Activated T-cell treated with anti-CD3 and anti-CD28 coated beads for 1 hour (primary cell): ENCODE results near the gene MPIG6B.

Experiments
- DNase-seq: peaks from one replicate; pipeline ENCODE4 v3.0.0-alpha.2; 2020; ENCODE audit warnings: low read depth

MPIG6B gene

GRCh38 chr6:31722173-31722572, 1.0 kb upstream of the MPIG6B start:
- DNase-seq = no peak

GRCh38 chr6:31723980-31724691, 963 bp downstream of the MPIG6B start:
- no peak for DNase-seq

- DNase-seq = no peak
Observed at GRCh38 chr6:31725502-31726350, 2.6 kb downstream of the MPIG6B start.

- DNase-seq = no peak
Observed at GRCh38 chr6:31727034-31727716, 4.0 kb downstream of the MPIG6B start.

GRCh38 chr6:31727717-31728671, 4.8 kb downstream of the MPIG6B start:
- DNase-seq = no peak

GRCh38 chr6:31728767-31729514, 5.8 kb downstream of the MPIG6B start, which contains the start of gene DDAH2:
DDAH2 (minus strand) TSS chr6:31729299; CDS start chr6:31729161, 138 bp downstream.
- DNase-seq = no peak

- DNase-seq = peak; percentile 75
Observed at GRCh38 chr6:31729515-31729978, 6.4 kb downstream of the MPIG6B start.

- DNase-seq = peak; percentile 54
Observed at GRCh38 chr6:31729979-31730630, 6.9 kb downstream of the MPIG6B start.

- DNase-seq = no peak
Observed at GRCh38 chr6:31730631-31731086, 7.5 kb downstream of the MPIG6B start.

GRCh38 chr6:31732029-31732428, 8.9 kb downstream of the MPIG6B start:
- no peak for DNase-seq

- DNase-seq = no peak
Observed at GRCh38 chr6:31733734-31734133, 10.6 kb downstream of the MPIG6B start.

- DNase-seq = no peak
Observed at GRCh38 chr6:31734247-31734820, 11.2 kb downstream of the MPIG6B start.

- peak; percentile 35 for DNase-seq
Observed at GRCh38 chr6:31734821-31735406, 11.7 kb downstream of the MPIG6B start.

GRCh38 chr6:31736021-31736767, 13.0 kb downstream of the MPIG6B start, which contains the start of gene CLIC1:
CLIC1 (minus strand) TSS chr6:31736530; CDS start chr6:31736300, 230 bp downstream.
- peak; percentile 64 for DNase-seq

GRCh38 chr6:31736768-31737314, 13.7 kb downstream of the MPIG6B start:
- DNase-seq = no peak

GRCh38 chr6:31737315-31737990, 14.3 kb downstream of the MPIG6B start:
- no peak for DNase-seq
